AG10803 (cell line): Measurements from ENCODE around the gene DDTL.
A peak's percentile ranks its signal among the peaks of the same experiment; 100 is the strongest.

Source experiments
- DNase-seq: peaks from one replicate; pipeline ENCODE4 v3.0.0; 2010; ENCODE audit warnings: low read depth
- H3K4me3 ChIP-seq: 2 replicates; pipeline ENCODE4 v1.5.1; 2011; ENCODE audit warnings: mild to moderate bottlenecking, low read length, control low read depth
- CTCF ChIP-seq: conservative IDR thresholded peaks from 2 replicates; pipeline ENCODE4 v1.5.1; 2011; ENCODE audit warnings: mild to moderate bottlenecking, low read length, control low read depth, inconsistent platforms

Gene DDTL

GRCh38 chr22:24008022-24008283, 41.3 kb downstream of the DDTL start:
- H3K4me3 ChIP-seq: no peak overlapping the region
- no peak for DNase-seq
- no peak for TF ChIP-seq CTCF

GRCh38 chr22:24008381-24009226, 41.9 kb downstream of the DDTL start:
- no peak for TF ChIP-seq CTCF
- H3K4me3 ChIP-seq: no peak overlapping the region
- no peak for DNase-seq

- no peak for TF ChIP-seq CTCF
- no peak for DNase-seq
- H3K4me3 ChIP-seq: no peak overlapping the region
Observed at GRCh38 chr22:24009227-24010017, 42.7 kb downstream of the DDTL start.

- no peak for TF ChIP-seq CTCF
- H3K4me3 ChIP-seq: no peak overlapping the region
- DNase-seq: no peak
Observed at GRCh38 chr22:24010018-24010391, 43.3 kb downstream of the DDTL start.

GRCh38 chr22:24011735-24012068, 45.0 kb downstream of the DDTL start:
- H3K4me3 ChIP-seq: peak overlapping the region; percentile 92
- DNase-seq: no peak
- no peak for TF ChIP-seq CTCF

GRCh38 chr22:24016156-24016555, 49.5 kb downstream of the DDTL start:
- TF ChIP-seq CTCF: no peak
- H3K4me3 ChIP-seq: no peak overlapping the region
- no peak for DNase-seq

- TF ChIP-seq CTCF: no peak
- no peak for DNase-seq
- H3K4me3 ChIP-seq: no peak overlapping the region
Observed at GRCh38 chr22:24021304-24021703, 54.6 kb downstream of the DDTL start.
